Measurements from ENCODE around the gene FAM181B.

- no peak for TF ChIP-seq YY1 (IDR thresholded peaks at IDR 0.05; ENCODE audit: insufficient read depth, insufficient read length)
- TF ChIP-seq ZNF274 (IDR thresholded peaks at IDR 0.05; ENCODE audit: low read depth, low read length) = no peak
Measured at GRCh38 chr11:82778776-82779175, 45.1 kb upstream of the FAM181B start.

All from NT2/D1 (cell line).